HCT116 (cell line): ENCODE data around the gene ARL5B.
"Not testable (repeated sequence)": the region's sequence is repeated elsewhere in the genome, so short reads cannot be mapped to it uniquely, and the experiment has no call there.

Experiments used
- ATF3 ChIP-seq: IDR thresholded peaks from 2 replicates; pipeline ENCODE4 v1.6.1; 2012
- CBX3 ChIP-seq: IDR thresholded peaks from 2 replicates; pipeline ENCODE4 v1.6.1; 2012; ENCODE audit warnings: low read depth
- CEBPB ChIP-seq: IDR thresholded peaks from 2 replicates; pipeline ENCODE4 v1.6.1; 2012; ENCODE audit warnings: low read depth
- CTCF ChIP-seq, 3 experiments: fragments of 200-600 bp in 1 of 3; sonication (generic) in 1 of 3; IDR thresholded peaks in 2 of 3; conservative IDR thresholded peaks in 1 of 3; 2 replicates each; pipeline ENCODE4 v1.5.1; 2012 to 2017; ENCODE audit warnings: low read depth in 2 of 3, low read length in 2 of 3, antibody characterized with exemption in 1 of 3, borderline replicate concordance in 1 of 3, control low read depth in 1 of 3, mild to moderate bottlenecking in 1 of 3, mixed read lengths in 1 of 3, mixed run types in 1 of 3, moderate library complexity in 1 of 3; ENCODE audit not compliant: insufficient read depth in 1 of 3
- EGR1 ChIP-seq: IDR thresholded peaks from 2 replicates; pipeline ENCODE4 v1.6.1; 2012; ENCODE audit warnings: low read depth
- EZH2 ChIP-seq: fragments of 200-600 bp; sonication (generic); IDR thresholded peaks from 2 replicates; pipeline ENCODE4 v1.6.1; 2017; ENCODE audit warnings: antibody characterized with exemption, mixed run types
- EZH2phosphoT487 ChIP-seq: fragments of 200-600 bp; IDR thresholded peaks from 2 replicates; pipeline ENCODE4 v1.6.1; 2018; ENCODE audit warnings: antibody characterized with exemption, borderline replicate concordance
- POLR2A ChIP-seq: IDR thresholded peaks from 2 replicates; pipeline ENCODE4 v1.7.0; 2011; ENCODE audit warnings: borderline replicate concordance; ENCODE audit not compliant: insufficient read depth, insufficient read length; ENCODE audit errors: extremely low read depth
- POLR2AphosphoS5 ChIP-seq: IDR thresholded peaks from 2 replicates; pipeline ENCODE4 v1.6.1; 2011; ENCODE audit warnings: mild to moderate bottlenecking, low read depth, low read length, moderate library complexity
- RAD21 ChIP-seq: IDR thresholded peaks from 2 replicates; pipeline ENCODE4 v1.6.1; 2012; ENCODE audit warnings: low read depth, mild to moderate bottlenecking
- REST ChIP-seq: IDR thresholded peaks from 2 replicates; pipeline ENCODE4 v1.6.1; 2012; ENCODE audit warnings: low read depth
- SP1 ChIP-seq: IDR thresholded peaks from 2 replicates; pipeline ENCODE4 v1.6.1; 2012; ENCODE audit warnings: low read depth
- YY1 ChIP-seq: IDR thresholded peaks from 2 replicates; pipeline ENCODE4 v1.6.1; 2011; ENCODE audit warnings: low read length, low read depth, moderate library complexity, mild to moderate bottlenecking; ENCODE audit not compliant: insufficient replicate concordance; ENCODE audit errors: extremely low read depth
- ZNF274 ChIP-seq: fragments of 200-500 bp; sonication (Bioruptor generic); IDR thresholded peaks from 2 replicates; pipeline ENCODE4 v1.6.1; 2014; ENCODE audit warnings: mild to moderate bottlenecking, low read depth, low read length, inconsistent platforms

GRCh38 chr10:18639719-18640118 lies 19.5 kb upstream of the ARL5B start:
- TF ChIP-seq POLR2A; CTCF (IDR thresholded peaks at IDR 0.05 in 2 of 3, conservative IDR thresholded peaks at IDR 0.05 in 1 of 3; ENCODE audit: borderline replicate concordance in 1 of 3, insufficient read depth in 1 of 3, low read depth in 2 of 3, low read length in 2 of 3); YY1; RAD21; ZNF274; REST; EZH2; POLR2AphosphoS5; CEBPB; SP1; CBX3; EGR1; EZH2phosphoT487; ATF3: not testable (repeated sequence)
